ENCODE results near the gene KIF6.

- TF ChIP-seq, protein P1, sequence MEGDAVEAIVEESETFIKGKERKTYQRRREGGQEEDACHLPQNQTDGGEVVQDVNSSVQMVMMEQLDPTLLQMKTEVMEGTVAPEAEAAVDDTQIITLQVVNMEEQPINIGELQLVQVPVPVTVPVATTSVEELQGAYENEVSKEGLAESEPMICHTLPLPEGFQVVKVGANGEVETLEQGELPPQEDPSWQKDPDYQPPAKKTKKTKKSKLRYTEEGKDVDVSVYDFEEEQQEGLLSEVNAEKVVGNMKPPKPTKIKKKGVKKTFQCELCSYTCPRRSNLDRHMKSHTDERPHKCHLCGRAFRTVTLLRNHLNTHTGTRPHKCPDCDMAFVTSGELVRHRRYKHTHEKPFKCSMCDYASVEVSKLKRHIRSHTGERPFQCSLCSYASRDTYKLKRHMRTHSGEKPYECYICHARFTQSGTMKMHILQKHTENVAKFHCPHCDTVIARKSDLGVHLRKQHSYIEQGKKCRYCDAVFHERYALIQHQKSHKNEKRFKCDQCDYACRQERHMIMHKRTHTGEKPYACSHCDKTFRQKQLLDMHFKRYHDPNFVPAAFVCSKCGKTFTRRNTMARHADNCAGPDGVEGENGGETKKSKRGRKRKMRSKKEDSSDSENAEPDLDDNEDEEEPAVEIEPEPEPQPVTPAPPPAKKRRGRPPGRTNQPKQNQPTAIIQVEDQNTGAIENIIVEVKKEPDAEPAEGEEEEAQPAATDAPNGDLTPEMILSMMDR (conservative IDR thresholded peaks at IDR 0.05; ENCODE audit: low read length) = no peak
- no peak for TF ChIP-seq EZH2phosphoT487 (IDR thresholded peaks at IDR 0.05; ENCODE audit: borderline replicate concordance)
These were observed 272.0 kb downstream of the KIF6 start for GRCh38 chr6:39453241-39453640.

Measured in Loucy (cell line).